Activated naive CD4-positive, alpha-beta T cell treated with anti-CD3 and anti-CD28 coated beads, Interleukin-2, amount 50 U/mL, for 16 hours (primary cell): ENCODE results near the gene LIN28B.

Source experiments
- DNase-seq: peaks from one replicate; pipeline ENCODE4 v3.0.0-alpha.2; 2020

The LIN28B gene

DNA sequence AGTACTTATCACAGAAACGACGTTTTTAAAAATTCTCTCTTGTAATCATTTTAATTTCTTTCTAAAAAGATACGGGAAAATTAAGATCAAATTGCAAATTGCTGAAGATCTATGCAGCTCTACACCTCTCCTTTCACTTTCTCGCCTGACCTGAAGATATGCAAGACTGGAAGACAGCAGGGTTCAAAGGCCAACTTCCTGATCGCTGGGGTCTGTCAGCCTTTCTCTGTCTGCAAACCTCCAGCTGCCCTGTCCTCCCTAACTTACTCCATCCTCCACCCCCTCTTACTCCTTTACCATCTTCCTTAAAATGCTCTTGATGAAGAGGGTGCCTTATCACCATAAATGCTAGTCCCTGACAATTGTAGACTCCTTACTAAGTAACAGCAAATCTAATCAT is 159.2 kb downstream of the LIN28B start:
- no peak for DNase-seq

DNA sequence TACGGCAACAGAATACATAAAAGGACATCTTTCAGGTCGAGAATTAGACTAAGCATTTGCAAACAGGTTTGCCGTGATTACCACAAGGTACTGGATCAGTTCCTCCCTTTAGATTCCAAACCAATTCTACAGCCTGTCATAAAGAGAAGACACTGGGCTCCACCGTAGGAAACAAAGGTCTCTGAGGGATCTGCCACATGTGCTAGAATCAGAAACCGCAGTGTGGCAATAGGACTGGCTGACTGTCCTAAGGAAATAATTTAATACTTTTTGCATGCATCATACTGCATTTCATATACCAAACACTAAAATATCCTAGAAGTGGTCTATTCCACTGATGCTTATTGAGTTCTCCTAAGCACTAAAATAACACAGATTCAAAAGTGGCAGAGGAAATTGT is 163.7 kb downstream of the LIN28B start:
- DNase-seq: no peak

DNA sequence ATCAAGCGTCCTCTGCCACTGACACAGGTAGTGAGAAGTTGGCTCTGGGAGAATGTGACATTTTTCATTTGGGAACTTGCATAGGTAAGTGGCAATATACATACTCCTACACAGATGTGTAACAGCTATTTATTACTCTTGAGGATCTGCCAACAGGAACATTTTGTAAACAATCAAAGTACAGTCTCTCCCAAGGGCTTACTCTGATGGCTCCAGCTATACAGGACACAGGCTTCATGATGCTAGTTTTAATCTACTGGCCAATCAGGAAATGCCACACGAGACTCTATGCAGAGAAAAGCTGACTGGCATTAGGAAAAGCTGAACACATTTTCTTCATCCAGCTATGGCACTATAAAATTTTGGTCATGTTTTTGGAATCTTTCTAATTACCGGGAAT is 165.1 kb downstream of the LIN28B start:
- DNase-seq: no peak

DNA sequence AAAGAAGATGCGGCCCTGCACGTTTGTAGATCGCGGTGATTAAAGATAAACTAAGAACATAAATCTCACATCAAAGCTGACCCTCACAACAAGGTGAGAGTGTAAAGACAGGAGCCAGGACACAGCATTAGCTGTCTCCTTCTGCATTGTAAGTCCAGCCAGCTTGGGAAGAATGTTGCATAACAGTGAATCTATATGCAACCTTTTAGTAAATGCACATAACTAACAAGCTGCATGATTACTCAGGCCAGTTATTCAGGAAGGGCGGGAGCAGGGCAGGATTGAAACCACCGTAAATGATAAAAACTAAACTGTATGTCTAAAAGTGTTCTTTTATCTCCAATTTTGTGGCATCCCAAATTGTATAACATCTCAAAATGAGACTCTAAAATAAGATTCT is 165.8 kb downstream of the LIN28B start:
- no peak for DNase-seq
